ENCODE results near the gene COL20A1. TPM values are rescaled to one million over a fixed set of nuclear protein-coding genes. Genes with fewer than 3 reads are reported as not detected.
"Not testable (repeated sequence)": the region's sequence is repeated elsewhere in the genome, so short reads cannot be mapped to it uniquely, and the experiment has no call there.

Gene COL20A1
- polyA plus RNA-seq, 2 donors, result not detected

DNA sequence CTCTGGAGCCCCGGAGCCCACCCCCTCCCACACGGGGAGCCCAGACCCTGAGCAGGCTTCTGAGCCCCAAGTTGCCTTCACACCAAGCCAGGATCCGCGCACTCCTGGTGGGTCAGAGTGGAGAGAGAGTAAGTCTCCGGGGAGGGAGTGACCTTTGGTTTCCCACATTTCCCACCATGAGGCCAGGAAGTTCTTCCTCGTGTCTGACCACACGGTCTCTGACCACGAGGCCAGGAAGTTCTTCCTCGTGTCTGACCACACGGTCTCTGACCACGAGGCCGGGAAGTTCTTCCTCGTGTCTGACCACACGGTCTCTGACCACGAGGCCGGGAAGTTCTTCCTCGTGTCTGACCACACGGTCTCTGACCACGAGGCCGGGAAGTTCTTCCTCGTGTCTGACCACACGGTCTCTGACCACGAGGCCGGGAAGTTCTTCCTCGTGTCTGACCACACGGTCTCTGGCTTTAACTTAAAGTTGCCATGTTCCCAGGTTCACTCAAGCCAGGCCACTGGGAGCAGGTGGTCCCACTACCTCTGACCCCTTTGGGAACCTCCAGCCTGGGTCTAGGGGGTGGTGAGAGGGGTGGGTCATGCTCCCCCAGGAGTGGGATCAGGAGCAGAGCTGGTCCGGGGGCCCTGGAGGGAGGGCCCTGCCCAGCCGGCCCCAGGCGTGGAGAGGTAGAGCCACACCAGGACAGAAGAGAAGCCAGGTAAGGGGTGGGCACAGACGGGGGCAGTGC, 13.1 kb downstream of the COL20A1 start:
- H3K4me1 ChIP-seq (ENCODE audit: control insufficient read depth in 2 of 2, insufficient read depth in 2 of 2, low read length in 1 of 2); H3K27me3 ChIP-seq (ENCODE audit: control insufficient read depth in 1 of 2, insufficient read depth in 2 of 2, low read length in 2 of 2); H3K9me3 ChIP-seq (ENCODE audit: control insufficient read depth in 2 of 2, insufficient read depth in 1 of 2, low read depth in 1 of 2, low read length in 1 of 2); H3K36me3 ChIP-seq (ENCODE audit: control insufficient read depth in 2 of 2, insufficient read depth in 2 of 2, low read length in 1 of 2); H3K4me3 ChIP-seq (ENCODE audit: low read depth in 1 of 2, low read length in 2 of 2); H3K27ac ChIP-seq (ENCODE audit: low read depth in 2 of 2, low read length in 1 of 2): not testable (repeated sequence)
- 81% methylated on average over 20 to 26 of the region's 30 CpGs for WGBS, 2 donors

DNA sequence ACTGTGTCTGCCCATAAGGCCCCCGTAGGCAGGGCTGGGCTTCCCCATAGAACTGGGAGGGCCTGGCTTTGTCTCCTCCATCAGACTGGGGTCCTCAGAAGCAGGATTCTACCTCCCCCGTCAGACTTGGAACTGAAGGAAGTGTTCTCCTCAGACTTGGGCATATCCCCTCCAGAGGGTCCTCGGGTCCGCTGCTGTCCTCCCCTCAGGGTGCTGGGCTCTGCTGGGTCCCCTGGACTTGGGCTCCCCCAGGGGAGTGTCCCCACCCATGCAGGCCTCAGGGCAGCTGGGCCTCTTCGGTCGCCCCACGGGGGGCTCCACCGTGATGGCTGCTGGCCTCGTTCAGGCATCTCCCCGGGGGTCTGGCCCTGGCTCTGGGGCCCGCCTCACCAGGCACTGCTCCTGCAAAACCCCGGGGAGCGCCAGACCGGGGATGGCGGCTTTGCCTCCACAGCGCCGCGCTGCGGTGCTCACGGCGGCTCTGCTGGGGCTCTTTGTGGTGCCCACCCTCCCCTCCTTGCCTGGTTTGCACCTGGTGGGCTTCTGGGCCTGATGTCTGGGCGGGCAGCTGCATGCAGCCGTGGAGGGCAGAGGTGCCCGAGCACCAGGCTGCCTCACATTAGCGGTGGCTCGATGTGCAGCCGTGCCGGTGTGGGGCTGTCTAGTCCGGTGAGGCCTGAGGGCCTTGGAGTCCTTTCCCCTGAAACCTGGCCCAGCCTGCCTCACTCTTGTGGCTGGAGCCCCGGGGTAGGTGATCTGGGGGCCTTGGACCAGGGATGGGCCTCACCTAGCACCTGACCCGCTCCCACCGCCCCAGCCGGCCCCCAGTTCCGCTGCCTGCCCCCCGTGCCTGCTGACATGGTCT, 13.9 kb downstream of the COL20A1 start:
- 80 to 82% methylated on average over 34 to 35 of the region's 35 CpGs for WGBS, 2 donors
- no peaks in the 10 kb centered on the region for H3K4me1 ChIP-seq (ENCODE audit: control insufficient read depth in 2 of 2, insufficient read depth in 2 of 2, low read length in 1 of 2)
- no peaks in the 10 kb centered on the region for H3K27me3 ChIP-seq (ENCODE audit: control insufficient read depth in 1 of 2, insufficient read depth in 2 of 2, low read length in 2 of 2)
- no peak overlapping the region for H3K4me3 ChIP-seq (ENCODE audit: low read depth in 1 of 2, low read length in 2 of 2)
- H3K27ac ChIP-seq (ENCODE audit: low read depth in 2 of 2, low read length in 1 of 2), result no peak overlapping the region
- H3K36me3 ChIP-seq (ENCODE audit: control insufficient read depth in 2 of 2, insufficient read depth in 2 of 2, low read length in 1 of 2), result no peaks in the 10 kb centered on the region
- no peaks in the 10 kb centered on the region for H3K9me3 ChIP-seq (ENCODE audit: control insufficient read depth in 2 of 2, insufficient read depth in 1 of 2, low read depth in 1 of 2, low read length in 1 of 2)

DNA sequence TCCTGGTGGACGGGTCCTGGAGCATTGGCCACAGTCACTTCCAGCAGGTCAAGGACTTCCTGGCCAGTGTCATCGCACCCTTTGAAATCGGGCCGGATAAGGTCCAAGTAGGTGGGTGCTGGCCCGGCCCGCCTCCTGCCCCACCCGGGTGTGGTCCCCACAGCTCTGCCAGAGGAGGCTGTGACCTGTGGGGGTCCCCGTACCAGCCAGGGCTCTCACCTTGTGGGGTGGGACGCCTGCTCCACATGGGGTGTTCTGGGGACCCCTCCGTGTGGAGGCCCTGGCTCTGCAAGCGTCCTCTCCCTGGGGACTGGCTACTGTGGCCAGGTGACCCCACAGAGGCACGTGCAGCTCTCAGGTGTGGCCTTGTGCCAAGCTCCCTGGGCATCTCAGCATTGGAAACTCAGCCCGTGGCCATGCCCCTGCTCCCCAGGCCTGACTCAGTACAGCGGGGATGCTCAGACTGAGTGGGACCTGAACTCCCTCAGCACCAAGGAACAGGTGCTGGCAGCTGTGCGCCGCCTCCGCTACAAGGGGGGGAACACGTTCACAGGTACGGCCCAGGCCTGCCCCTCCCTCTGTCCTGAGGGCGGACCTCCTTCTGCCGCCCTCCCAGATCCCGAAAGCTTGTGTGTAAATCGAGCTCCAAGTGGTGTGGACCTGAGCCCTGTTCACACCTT, 14.7 kb downstream of the COL20A1 start:
- 65 to 74% methylated on average over 22 to 23 of the region's 23 CpGs for WGBS, 2 donors
- Histone ChIP-seq H3K9me3 (ENCODE audit: control insufficient read depth in 2 of 2, insufficient read depth in 1 of 2, low read depth in 1 of 2, low read length in 1 of 2) (no peaks in the 10 kb centered on the region), H3K36me3 (ENCODE audit: control insufficient read depth in 2 of 2, insufficient read depth in 2 of 2, low read length in 1 of 2) (no peaks in the 10 kb centered on the region), H3K4me1 (ENCODE audit: control insufficient read depth in 2 of 2, insufficient read depth in 2 of 2, low read length in 1 of 2) (no peaks in the 10 kb centered on the region), H3K27ac (ENCODE audit: low read depth in 2 of 2, low read length in 1 of 2) (no peak overlapping the region), H3K4me3 (ENCODE audit: low read depth in 1 of 2, low read length in 2 of 2) (no peak overlapping the region), H3K27me3 (ENCODE audit: control insufficient read depth in 1 of 2, insufficient read depth in 2 of 2, low read length in 2 of 2) (no peaks in the 10 kb centered on the region)

DNA sequence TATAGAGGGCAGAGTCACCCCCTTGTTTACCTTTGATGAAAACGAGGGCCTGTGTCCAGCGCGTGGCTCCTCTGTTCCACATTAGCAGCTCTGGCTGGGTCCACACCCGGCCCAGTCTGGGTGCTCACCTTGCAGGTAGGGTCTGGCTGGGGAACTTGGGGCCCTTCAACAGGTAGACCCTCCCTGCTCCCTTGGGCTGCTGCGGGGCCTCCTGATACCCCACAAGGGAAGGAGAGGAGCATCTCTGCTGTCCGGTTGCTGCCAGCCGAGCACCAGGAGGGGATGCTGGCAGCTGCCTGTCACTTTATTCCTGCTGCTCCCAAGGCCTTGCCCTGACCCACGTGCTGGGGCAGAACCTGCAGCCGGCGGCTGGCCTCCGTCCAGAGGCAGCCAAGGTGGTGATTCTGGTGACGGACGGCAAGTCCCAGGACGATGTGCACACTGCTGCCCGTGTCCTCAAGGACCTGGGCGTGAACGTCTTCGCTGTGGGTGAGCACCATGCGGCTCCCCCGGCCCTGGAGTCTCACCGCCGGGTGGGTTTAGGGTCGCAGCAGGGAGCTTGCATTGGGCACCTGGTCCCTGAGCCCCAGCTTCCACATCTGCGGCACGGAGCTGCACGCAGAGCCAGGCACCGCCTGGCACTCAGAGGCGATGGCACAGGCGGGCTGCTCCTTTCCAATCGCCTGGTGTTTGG, 15.4 kb downstream of the COL20A1 start:
- no peak overlapping the region for H3K27ac ChIP-seq (ENCODE audit: low read depth in 2 of 2, low read length in 1 of 2)
- H3K4me1 ChIP-seq (ENCODE audit: control insufficient read depth in 2 of 2, insufficient read depth in 2 of 2, low read length in 1 of 2), result no peaks in the 10 kb centered on the region
- H3K27me3 ChIP-seq (ENCODE audit: control insufficient read depth in 1 of 2, insufficient read depth in 2 of 2, low read length in 2 of 2), result no peaks in the 10 kb centered on the region
- no peaks in the 10 kb centered on the region for H3K9me3 ChIP-seq (ENCODE audit: control insufficient read depth in 2 of 2, insufficient read depth in 1 of 2, low read depth in 1 of 2, low read length in 1 of 2)
- H3K36me3 ChIP-seq (ENCODE audit: control insufficient read depth in 2 of 2, insufficient read depth in 2 of 2, low read length in 1 of 2), result no peaks in the 10 kb centered on the region
- 71 to 75% methylated on average over 30 of the region's 30 CpGs for WGBS, 2 donors
- H3K4me3 ChIP-seq (ENCODE audit: low read depth in 1 of 2, low read length in 2 of 2), result no peak overlapping the region

DNA sequence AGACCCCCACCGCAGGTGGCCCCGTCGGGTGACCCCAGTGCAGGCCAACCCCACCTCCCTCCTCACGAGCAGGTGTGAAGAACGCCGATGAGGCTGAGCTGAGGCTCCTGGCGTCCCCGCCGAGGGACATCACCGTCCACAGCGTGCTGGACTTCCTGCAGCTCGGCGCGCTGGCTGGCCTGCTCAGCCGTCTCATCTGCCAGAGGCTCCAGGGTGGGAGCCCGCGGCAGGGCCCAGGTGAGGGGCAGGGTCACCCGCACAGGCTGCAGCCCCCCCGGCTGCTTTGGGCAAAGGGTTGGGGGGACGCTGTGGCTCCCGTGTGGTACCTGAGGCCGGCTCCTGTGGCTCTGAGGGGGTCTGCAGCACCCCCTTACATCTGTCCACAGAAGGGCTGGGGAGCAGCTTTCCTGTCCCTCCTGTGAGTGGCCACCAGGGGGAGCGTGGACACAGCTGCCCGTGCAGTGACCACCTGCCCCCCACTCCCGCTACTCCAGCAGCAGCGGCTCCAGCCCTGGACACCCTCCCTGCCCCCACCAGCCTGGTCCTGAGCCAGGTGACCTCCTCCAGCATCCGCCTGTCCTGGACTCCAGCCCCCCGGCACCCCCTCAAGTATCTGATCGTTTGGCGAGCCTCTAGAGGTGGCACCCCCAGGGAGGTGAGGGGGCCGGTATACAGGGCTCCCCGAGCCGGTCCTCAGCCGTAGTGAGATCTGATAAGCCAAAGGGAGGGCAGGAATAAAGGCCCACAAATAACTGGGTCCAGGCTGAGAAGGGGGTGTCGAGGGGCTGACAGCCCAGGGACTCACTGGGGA, 16.5 kb downstream of the COL20A1 start:
- Histone ChIP-seq H3K27ac (ENCODE audit: low read depth in 2 of 2, low read length in 1 of 2) (no peak overlapping the region), H3K4me1 (ENCODE audit: control insufficient read depth in 2 of 2, insufficient read depth in 2 of 2, low read length in 1 of 2) (no peaks in the 10 kb centered on the region), H3K36me3 (ENCODE audit: control insufficient read depth in 2 of 2, insufficient read depth in 2 of 2, low read length in 1 of 2) (no peaks in the 10 kb centered on the region), H3K9me3 (ENCODE audit: control insufficient read depth in 2 of 2, insufficient read depth in 1 of 2, low read depth in 1 of 2, low read length in 1 of 2) (no peaks in the 10 kb centered on the region), H3K4me3 (ENCODE audit: low read depth in 1 of 2, low read length in 2 of 2) (no peak overlapping the region), H3K27me3 (ENCODE audit: control insufficient read depth in 1 of 2, insufficient read depth in 2 of 2, low read length in 2 of 2) (no peaks in the 10 kb centered on the region)
- 32 to 38% methylated on average over 35 of the region's 35 CpGs for WGBS, 2 donors

DNA sequence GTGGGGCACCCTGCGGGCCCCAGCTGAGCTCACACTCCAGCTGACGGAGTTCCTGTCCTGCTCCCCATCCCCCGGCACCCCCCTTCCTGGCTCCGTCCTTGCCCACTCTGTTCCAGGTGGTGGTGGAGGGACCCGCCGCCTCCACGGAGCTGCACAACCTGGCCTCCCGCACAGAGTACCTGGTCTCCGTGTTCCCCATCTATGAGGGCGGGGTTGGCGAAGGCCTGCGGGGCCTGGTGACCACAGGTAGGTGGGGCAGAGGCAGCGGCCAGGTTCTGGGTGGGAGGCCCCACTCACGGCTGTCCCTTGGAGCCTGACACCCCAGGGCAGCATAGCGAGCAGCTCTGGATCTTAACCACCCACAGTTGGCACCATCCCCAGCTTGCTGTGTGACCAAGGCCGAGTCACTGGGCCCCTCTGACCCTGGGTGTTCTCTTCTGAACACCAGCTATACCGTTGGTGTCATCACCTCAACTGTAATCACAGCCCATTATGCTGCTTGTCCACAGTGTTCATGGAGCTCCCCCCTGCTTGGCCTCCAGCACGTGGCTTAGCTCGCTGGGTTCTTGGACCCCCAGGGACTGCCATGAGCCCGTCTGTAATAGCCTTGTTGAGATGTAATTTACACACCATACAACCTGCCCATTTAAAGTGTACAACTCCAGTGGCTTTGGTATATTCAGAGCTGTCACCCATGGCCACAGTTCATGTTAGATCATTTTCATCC, 17.4 kb downstream of the COL20A1 start:
- no peaks in the 10 kb centered on the region for H3K27me3 ChIP-seq (ENCODE audit: control insufficient read depth in 1 of 2, insufficient read depth in 2 of 2, low read length in 2 of 2)
- WGBS, 2 donors, result 59 to 67% methylated on average over 20 of the region's 20 CpGs

DNA sequence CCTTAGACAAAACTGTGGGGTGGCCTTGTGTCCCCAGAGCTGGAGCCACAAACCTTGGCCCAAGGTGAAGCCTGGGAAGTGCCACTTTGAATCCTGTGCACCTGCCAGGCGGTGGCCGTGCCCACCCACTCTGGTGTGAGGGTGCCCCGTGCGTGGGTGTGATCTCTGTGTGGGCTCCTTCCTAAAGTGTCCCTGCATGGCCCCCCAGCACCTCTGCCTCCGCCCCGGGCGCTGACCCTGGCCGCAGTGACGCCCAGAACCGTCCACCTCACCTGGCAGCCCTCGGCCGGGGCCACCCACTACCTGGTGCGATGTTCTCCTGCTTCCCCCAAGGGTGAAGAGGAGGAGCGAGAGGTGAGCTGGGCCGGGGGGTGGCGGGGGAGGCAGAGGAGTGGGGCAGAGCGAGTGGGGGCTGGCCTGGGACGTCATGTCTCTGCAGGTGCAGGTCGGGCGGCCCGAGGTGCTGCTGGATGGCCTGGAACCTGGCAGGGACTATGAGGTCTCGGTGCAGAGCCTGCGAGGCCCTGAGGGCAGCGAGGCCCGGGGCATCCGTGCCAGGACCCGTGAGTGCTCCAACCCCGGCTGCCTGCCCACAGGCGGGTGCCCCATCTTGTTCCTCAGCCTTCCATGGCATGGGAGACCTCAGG, 18.3 kb downstream of the COL20A1 start:
- Histone ChIP-seq H3K36me3 (ENCODE audit: control insufficient read depth in 2 of 2, insufficient read depth in 2 of 2, low read length in 1 of 2) (no peaks in the 10 kb centered on the region), H3K27me3 (ENCODE audit: control insufficient read depth in 1 of 2, insufficient read depth in 2 of 2, low read length in 2 of 2) (no peaks in the 10 kb centered on the region), H3K9me3 (ENCODE audit: control insufficient read depth in 2 of 2, insufficient read depth in 1 of 2, low read depth in 1 of 2, low read length in 1 of 2) (no peaks in the 10 kb centered on the region), H3K4me1 (ENCODE audit: control insufficient read depth in 2 of 2, insufficient read depth in 2 of 2, low read length in 1 of 2) (no peaks in the 10 kb centered on the region), H3K27ac (ENCODE audit: low read depth in 2 of 2, low read length in 1 of 2) (no peak overlapping the region), H3K4me3 (ENCODE audit: low read depth in 1 of 2, low read length in 2 of 2) (no peak overlapping the region)
- 64 to 76% methylated on average over 23 to 29 of the region's 29 CpGs for WGBS, 2 donors

More for the DNA sequence above, 17.4 kb downstream of the COL20A1 start:
- no peak overlapping the region for H3K27ac ChIP-seq (ENCODE audit: low read depth in 2 of 2, low read length in 1 of 2)
- H3K9me3 ChIP-seq (ENCODE audit: control insufficient read depth in 2 of 2, insufficient read depth in 1 of 2, low read depth in 1 of 2, low read length in 1 of 2), result no peaks in the 10 kb centered on the region
- H3K36me3 ChIP-seq (ENCODE audit: control insufficient read depth in 2 of 2, insufficient read depth in 2 of 2, low read length in 1 of 2), result no peaks in the 10 kb centered on the region
- no peak overlapping the region for H3K4me3 ChIP-seq (ENCODE audit: low read depth in 1 of 2, low read length in 2 of 2)
- H3K4me1 ChIP-seq (ENCODE audit: control insufficient read depth in 2 of 2, insufficient read depth in 2 of 2, low read length in 1 of 2), result no peaks in the 10 kb centered on the region

DNA sequence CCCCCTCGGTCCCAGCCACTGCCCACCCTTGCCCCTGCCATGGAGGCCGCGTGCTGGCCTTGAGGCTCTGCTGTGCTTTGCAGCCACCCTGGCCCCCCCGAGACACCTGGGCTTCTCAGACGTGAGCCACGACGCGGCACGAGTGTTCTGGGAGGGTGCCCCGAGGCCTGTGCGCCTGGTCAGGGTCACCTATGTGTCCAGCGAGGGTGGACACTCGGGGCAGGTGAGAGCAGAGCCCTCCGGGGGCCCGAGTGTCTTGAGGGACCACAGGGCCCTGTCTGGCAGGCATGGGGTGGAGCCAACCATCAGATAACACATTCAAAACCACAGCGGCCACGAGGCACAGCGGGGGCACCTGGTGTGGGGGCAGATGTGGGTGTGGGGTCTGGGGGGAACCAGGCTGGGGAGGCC, 18.9 kb downstream of the COL20A1 start:
- no peaks in the 10 kb centered on the region for H3K27me3 ChIP-seq (ENCODE audit: control insufficient read depth in 1 of 2, insufficient read depth in 2 of 2, low read length in 2 of 2)
- H3K36me3 ChIP-seq (ENCODE audit: control insufficient read depth in 2 of 2, insufficient read depth in 2 of 2, low read length in 1 of 2), result no peaks in the 10 kb centered on the region
- no peak overlapping the region for H3K27ac ChIP-seq (ENCODE audit: low read depth in 2 of 2, low read length in 1 of 2)
- H3K4me1 ChIP-seq (ENCODE audit: control insufficient read depth in 2 of 2, insufficient read depth in 2 of 2, low read length in 1 of 2), result no peaks in the 10 kb centered on the region
- H3K9me3 ChIP-seq (ENCODE audit: control insufficient read depth in 2 of 2, insufficient read depth in 1 of 2, low read depth in 1 of 2, low read length in 1 of 2), result no peaks in the 10 kb centered on the region
- WGBS, 2 donors, result 61 to 63% methylated on average over 18 of the region's 18 CpGs
- no peak overlapping the region for H3K4me3 ChIP-seq (ENCODE audit: low read depth in 1 of 2, low read length in 2 of 2)

All from esophagus (tissue), 2 donors.